ENCODE measurements around the gene DGCR6L.
"Not testable (repeated sequence)": the region's sequence is repeated elsewhere in the genome, so short reads cannot be mapped to it uniquely, and the experiment has no call there.

DGCR6L gene

DNA sequence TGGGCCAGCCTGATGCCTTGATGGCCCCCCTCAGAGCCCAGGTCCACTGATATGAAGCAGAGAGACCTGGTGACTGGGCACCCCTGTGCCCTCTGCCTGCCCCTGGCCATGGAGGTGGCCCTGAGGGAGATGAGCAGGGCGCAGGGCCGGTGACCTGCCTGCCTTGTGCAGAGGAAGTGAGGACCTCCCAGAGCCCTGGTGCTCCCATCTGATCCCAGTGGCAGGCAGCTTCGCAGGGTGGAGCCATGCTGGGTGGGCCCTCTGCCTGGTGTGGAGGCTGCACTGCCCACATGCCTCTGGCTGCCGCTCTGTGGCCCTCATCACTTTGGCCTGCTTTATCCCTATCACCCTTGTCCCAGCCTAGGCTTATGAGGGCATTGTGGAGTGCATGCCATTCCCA is 50.7 kb downstream of the DGCR6L start:
- not testable (repeated sequence) for H3K4me1 Mint-ChIP-seq; H3K9me3 Mint-ChIP-seq; DNase-seq (ENCODE audit: low spot score in 2 of 2); H3K36me3 Mint-ChIP-seq; H3K27ac Mint-ChIP-seq; ATAC-seq
- H3K4me3 Mint-ChIP-seq = peak overlapping the region; percentile 60

- no peaks in the 10 kb centered on the region for H3K9me3 Mint-ChIP-seq
- H3K27ac Mint-ChIP-seq = no peak within 1 kb of the TSS
- H3K4me1 Mint-ChIP-seq = peaks cover 10% of the 10 kb centered on the region
- H3K4me3 Mint-ChIP-seq = peak within 1 kb of the TSS; percentile 60
- H3K36me3 Mint-ChIP-seq = no peaks in the 10 kb centered on the region
- DNase-seq (ENCODE audit: low spot score in 2 of 2) (peak; percentile 58 to 74), ATAC-seq (peak; percentile 85)
Observed at GRCh38 chr22:20268279-20269012, 51.4 kb downstream of the DGCR6L start, which contains the start of gene RTN4R. Gene RTN4R, minus strand, starts transcription at chr22:20268318. Its CDS starts 226 bp downstream, at chr22:20268092.

GRCh38 chr22:20267441-20268278 is 52.2 kb downstream of the DGCR6L start:
- Mint-ChIP-seq H3K4me1 (peaks cover 10% of the 10 kb centered on the region), H3K27ac (no peak overlapping the region), H3K36me3 (no peaks in the 10 kb centered on the region), H3K9me3 (no peaks in the 10 kb centered on the region), H3K4me3 (peak overlapping the region; percentile 45)
- ATAC-seq (no peak), DNase-seq (ENCODE audit: low spot score in 2 of 2) (no peak)

- not testable (repeated sequence) for H3K4me1 Mint-ChIP-seq, H3K9me3 Mint-ChIP-seq, H3K36me3 Mint-ChIP-seq, H3K27ac Mint-ChIP-seq, ATAC-seq
- peak in 1 of 2 donors; percentile 55 for DNase-seq (ENCODE audit: low spot score in 2 of 2)
- peak overlapping the region; percentile 45 for H3K4me3 Mint-ChIP-seq
Observed at GRCh38 chr22:20266667-20267440, 53.0 kb downstream of the DGCR6L start.

DNA sequence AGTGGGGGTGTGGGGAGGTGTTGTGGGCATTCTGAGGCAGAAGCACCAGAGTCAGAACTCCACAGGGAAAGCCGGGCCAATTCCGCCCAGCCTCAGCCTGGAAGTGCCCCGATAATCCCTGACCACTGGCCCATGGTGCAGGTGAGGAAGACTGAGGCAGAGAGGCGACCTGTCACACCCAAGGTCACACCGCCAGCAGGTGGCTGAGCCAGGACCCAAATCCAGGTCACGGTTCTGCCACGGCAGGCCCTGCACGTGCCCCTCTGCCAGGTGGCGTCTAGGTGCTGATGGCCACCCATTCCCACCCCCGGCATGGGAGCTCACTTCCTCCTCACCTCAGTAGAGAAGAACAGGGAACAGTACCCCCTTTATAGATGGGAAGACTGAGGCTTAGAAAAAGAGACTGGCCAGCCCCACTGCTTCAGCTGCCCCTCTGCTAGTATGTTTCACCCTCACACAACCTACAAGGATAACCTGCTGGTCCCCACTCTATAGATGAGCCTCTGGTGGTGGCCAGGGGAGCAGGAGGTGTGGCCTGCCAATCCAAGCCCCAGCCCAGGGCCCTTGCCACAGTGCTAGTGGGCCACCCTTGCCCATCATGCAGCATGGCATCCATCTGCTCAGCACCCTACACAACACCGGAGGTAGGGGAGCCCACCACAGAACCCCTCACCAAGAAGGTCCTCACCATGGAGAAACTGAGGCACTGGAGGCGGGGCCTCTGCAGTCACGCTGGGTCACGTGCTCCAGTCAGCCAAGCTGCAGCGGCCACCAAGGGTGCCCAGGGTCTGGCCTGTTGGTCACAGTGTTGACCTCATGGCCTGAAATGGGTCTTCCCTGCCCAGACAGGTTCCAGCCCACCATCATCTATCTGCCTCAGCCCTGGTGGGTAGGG is 53.8 kb downstream of the DGCR6L start:
- H3K9me3 Mint-ChIP-seq; DNase-seq (ENCODE audit: low spot score in 2 of 2); ATAC-seq; H3K4me1 Mint-ChIP-seq; H3K36me3 Mint-ChIP-seq; H3K27ac Mint-ChIP-seq: not testable (repeated sequence)
- peak overlapping the region; percentile 45 for H3K4me3 Mint-ChIP-seq

- no peak overlapping the region for H3K4me3 Mint-ChIP-seq
Observed at GRCh38 chr22:20264614-20265452, 55.0 kb downstream of the DGCR6L start.

More at GRCh38 chr22:20264614-20265452, 55.0 kb downstream of the DGCR6L start:
- Mint-ChIP-seq H3K4me1 (peaks cover 10% of the 10 kb centered on the region), H3K9me3 (no peaks in the 10 kb centered on the region), H3K27ac (no peak overlapping the region), H3K36me3 (no peaks in the 10 kb centered on the region)
- DNase-seq (ENCODE audit: low spot score in 2 of 2) (no peak), ATAC-seq (no peak)

Measured in stimulated activated effector memory CD8-positive, alpha-beta T cell treated with anti-CD3 and anti-CD28 coated beads, Interleukin-12 subunit alpha, Interleukin-12 subunit beta, amount 100 ng/mL, for 72 hours (primary cell).